Adrenal gland (tissue), 5 donors: Measurements from ENCODE around the gene S100A4.

ENCODE experiments used
- POLR2A ChIP-seq, 2 donors: fragments of 450-650 bp; IDR thresholded peaks; one replicate each; pipeline ENCODE4 v1.6.1; 2017; ENCODE audit warnings: antibody characterized with exemption in 2 of 2, mild to moderate bottlenecking in 2 of 2, moderate library complexity in 1 of 2
- TF ChIP-seq, protein P1 (sequence below), 6 experiments: fragments of 450-650 bp in 4 of 6; fragments of 200-600 bp in 2 of 6; sonication (generic) in 1 of 6; IDR thresholded peaks; 1 replicate in 5 of 6; 2 replicates in 1 of 6; pipeline versions ENCODE4 v1.5.1 to v1.8.0; 2016 to 2021; ENCODE audit warnings: antibody characterized with exemption in 6 of 6, mild to moderate bottlenecking in 2 of 6, moderate library complexity in 1 of 6
- donor health status: DM: no; HTN: no; CAD: no.

DNA sequence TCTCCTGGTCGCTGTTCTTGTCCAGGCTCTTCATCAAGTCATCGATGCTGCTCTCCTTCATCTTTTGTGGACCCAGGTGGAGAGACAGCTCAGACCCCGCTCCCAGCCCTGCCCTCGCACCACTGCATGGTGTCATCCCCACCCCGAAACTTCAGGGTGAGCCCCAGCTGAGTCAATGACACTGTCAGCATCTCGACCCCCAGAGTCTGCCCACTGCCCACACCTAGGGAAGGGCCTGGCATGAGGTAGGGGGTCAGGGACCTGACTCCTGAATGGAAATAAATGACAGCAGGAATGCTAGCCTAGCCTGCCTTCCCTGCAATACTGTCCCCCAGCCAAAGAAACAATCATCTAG is 8.3 kb downstream of the S100A4 start:
- TF ChIP-seq, protein P1, sequence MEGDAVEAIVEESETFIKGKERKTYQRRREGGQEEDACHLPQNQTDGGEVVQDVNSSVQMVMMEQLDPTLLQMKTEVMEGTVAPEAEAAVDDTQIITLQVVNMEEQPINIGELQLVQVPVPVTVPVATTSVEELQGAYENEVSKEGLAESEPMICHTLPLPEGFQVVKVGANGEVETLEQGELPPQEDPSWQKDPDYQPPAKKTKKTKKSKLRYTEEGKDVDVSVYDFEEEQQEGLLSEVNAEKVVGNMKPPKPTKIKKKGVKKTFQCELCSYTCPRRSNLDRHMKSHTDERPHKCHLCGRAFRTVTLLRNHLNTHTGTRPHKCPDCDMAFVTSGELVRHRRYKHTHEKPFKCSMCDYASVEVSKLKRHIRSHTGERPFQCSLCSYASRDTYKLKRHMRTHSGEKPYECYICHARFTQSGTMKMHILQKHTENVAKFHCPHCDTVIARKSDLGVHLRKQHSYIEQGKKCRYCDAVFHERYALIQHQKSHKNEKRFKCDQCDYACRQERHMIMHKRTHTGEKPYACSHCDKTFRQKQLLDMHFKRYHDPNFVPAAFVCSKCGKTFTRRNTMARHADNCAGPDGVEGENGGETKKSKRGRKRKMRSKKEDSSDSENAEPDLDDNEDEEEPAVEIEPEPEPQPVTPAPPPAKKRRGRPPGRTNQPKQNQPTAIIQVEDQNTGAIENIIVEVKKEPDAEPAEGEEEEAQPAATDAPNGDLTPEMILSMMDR (IDR thresholded peaks at IDR 0.05), result no peak
- no peak for TF ChIP-seq POLR2A (IDR thresholded peaks at IDR 0.05)
